ENCODE measurements around the gene GNG3.
"Not testable (repeated sequence)": the region's sequence is repeated elsewhere in the genome, so short reads cannot be mapped to it uniquely, and the experiment has no call there.

GNG3 gene

GRCh38 chr11:62688491-62688890 lies 19.0 kb upstream of the GNG3 start:
- no peak for DNase-seq

GRCh38 chr11:62689421-62690183 lies 17.9 kb upstream of the GNG3 start, which contains the start of gene LRRN4CL:
Gene LRRN4CL, minus strand, starts transcription at chr11:62689530. Its CDS starts 1,022 bp downstream, at chr11:62688508.
- no peak for DNase-seq

GRCh38 chr11:62693624-62694023 lies 13.9 kb upstream of the GNG3 start:
- DNase-seq, result not testable (repeated sequence)

GRCh38 chr11:62694455-62695167 lies 12.9 kb upstream of the GNG3 start:
- peak; percentile 80 to 84 for DNase-seq

- DNase-seq, result peak in 1 of 2 donors; percentile 7
Measured at GRCh38 chr11:62702246-62702645, 5.2 kb upstream of the GNG3 start.

- DNase-seq, result not testable (repeated sequence)
Measured at GRCh38 chr11:62703921-62704320, 3.6 kb upstream of the GNG3 start.

- no peak for DNase-seq
Measured at GRCh38 chr11:62705413-62705812, 2.1 kb upstream of the GNG3 start.

GRCh38 chr11:62705880-62706849 lies 1.3 kb upstream of the GNG3 start:
- DNase-seq, result peak; percentile 93 to 95

GRCh38 chr11:62706850-62707247 lies 627 bp upstream of the GNG3 start:
- no peak for DNase-seq

- DNase-seq, result no peak
Measured at GRCh38 chr11:62708392-62708791, 916 bp downstream of the GNG3 start.

GRCh38 chr11:62708793-62709192 lies 1.3 kb downstream of the GNG3 start:
- DNase-seq, result peak; percentile 38 to 59

GRCh38 chr11:62709247-62710000 lies 1.9 kb downstream of the GNG3 start:
- peak; percentile 98 to 99 for DNase-seq

- no peak for DNase-seq
Measured at GRCh38 chr11:62710001-62710345, 2.5 kb downstream of the GNG3 start.

- DNase-seq, result no peak
Measured at GRCh38 chr11:62712276-62712812, 4.9 kb downstream of the GNG3 start.

GRCh38 chr11:62712861-62713260 lies 5.4 kb downstream of the GNG3 start:
- DNase-seq, result no peak

GRCh38 chr11:62713343-62713742 lies 5.9 kb downstream of the GNG3 start:
- no peak for DNase-seq

GRCh38 chr11:62715150-62716130 lies 8.0 kb downstream of the GNG3 start:
- no peak for DNase-seq

- no peak for DNase-seq
Measured at GRCh38 chr11:62716206-62716605, 8.7 kb downstream of the GNG3 start.

- no peak for DNase-seq
Measured at GRCh38 chr11:62716816-62717215, 9.3 kb downstream of the GNG3 start.

GRCh38 chr11:62719302-62719978 lies 12.0 kb downstream of the GNG3 start:
- DNase-seq, result no peak
